Measurements from ENCODE around the gene TCHP.

DNA sequence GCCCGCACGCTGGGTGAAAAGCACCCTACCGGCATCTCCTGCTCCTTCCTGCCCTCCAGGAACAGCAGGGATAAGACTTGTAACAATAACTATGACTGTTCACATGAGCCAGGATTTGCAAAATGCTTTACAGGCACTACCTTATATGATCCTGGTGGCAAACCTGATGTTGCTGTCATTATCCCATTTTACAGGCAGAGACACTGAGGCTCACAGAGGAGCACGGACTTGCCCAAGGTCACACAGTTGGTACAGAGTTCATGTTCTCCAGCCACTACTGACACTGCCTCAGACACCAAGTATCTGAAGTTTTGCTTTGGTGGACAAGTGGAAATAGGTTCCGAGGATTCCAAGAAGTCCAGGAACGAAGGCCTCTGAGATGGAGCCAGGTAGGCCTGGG, 42.4 kb upstream of the TCHP start:
- TF ChIP-seq RAD21 (conservative IDR thresholded peaks at IDR 0.05) (no peak), TAF1 (IDR thresholded peaks at IDR 0.05; ENCODE audit: low read depth) (no peak), POLR2AphosphoS5 (IDR thresholded peaks at IDR 0.05) (no peak), SMC3 (conservative IDR thresholded peaks at IDR 0.05; ENCODE audit: poor library complexity) (no peak)
- TF ChIP-seq, protein P1, sequence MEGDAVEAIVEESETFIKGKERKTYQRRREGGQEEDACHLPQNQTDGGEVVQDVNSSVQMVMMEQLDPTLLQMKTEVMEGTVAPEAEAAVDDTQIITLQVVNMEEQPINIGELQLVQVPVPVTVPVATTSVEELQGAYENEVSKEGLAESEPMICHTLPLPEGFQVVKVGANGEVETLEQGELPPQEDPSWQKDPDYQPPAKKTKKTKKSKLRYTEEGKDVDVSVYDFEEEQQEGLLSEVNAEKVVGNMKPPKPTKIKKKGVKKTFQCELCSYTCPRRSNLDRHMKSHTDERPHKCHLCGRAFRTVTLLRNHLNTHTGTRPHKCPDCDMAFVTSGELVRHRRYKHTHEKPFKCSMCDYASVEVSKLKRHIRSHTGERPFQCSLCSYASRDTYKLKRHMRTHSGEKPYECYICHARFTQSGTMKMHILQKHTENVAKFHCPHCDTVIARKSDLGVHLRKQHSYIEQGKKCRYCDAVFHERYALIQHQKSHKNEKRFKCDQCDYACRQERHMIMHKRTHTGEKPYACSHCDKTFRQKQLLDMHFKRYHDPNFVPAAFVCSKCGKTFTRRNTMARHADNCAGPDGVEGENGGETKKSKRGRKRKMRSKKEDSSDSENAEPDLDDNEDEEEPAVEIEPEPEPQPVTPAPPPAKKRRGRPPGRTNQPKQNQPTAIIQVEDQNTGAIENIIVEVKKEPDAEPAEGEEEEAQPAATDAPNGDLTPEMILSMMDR (IDR thresholded peaks at IDR 0.05; ENCODE audit: poor library complexity, severe bottlenecking): no peak
